Measurements from ENCODE around the gene NUDT19.
A peak's percentile ranks its signal among the peaks of the same experiment; 100 is the strongest.
"Not testable (repeated sequence)": the region's sequence is repeated elsewhere in the genome, so short reads cannot be mapped to it uniquely, and the experiment has no call there.

Gene NUDT19

GRCh38 chr19:32675720-32676185 is 15.9 kb upstream of the NUDT19 start, which contains the start of gene RGS9BP:
Gene RGS9BP (plus strand): TSS chr19:32675848. CDS start chr19:32676264, 416 bp downstream.
- peak; percentile 69 for DNase-seq (ENCODE audit: low read depth)

DNA sequence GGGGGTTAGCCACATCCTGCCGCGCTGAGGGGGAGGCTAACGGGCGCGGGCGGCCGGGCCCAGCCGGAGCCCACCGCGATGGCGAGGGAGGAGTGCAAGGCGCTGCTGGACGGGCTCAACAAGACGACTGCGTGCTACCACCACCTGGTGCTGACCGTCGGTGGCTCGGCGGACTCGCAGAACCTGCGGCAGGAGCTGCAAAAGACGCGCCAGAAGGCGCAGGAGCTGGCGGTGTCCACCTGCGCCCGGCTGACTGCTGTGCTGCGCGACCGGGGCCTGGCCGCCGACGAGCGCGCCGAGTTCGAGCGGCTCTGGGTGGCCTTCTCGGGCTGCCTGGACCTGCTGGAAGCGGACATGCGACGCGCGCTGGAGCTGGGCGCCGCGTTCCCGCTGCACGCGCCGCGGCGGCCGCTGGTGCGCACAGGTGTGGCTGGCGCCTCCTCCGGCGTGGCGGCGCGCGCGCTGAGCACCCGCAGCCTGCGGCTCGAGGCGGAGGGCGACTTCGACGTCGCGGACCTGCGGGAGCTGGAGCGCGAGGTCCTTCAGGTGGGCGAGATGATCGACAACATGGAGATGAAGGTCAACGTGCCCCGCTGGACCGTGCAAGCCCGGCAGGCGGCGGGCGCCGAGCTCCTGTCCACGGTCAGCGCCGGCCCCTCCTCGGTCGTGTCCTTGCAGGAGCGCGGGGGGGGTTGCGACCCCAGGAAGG is 15.3 kb upstream of the NUDT19 start:
- no peak for DNase-seq (ENCODE audit: low read depth)

DNA sequence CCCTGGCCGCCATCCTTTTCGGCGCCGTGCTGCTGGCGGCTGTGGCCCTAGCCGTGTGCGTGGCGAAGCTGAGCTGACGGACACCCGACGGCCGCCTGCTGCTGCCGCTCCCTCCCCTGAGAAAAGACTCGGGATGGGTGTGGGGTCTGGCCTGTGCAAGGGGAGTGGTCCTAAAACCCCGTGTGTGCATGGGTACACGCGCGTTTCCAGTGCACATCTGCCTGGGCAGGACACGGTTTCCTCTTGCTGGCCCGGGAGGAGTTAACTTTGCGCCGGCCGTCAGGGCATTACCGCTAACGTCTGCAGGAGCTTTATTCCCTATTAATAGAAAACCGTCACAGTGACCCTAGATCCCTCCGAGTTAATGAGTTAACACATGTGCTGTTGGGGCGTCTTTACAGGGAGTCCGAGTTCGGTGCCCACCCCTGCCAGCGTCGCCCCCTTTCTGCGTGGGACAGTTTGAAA is 14.7 kb upstream of the NUDT19 start:
- no peak for DNase-seq (ENCODE audit: low read depth)

- DNase-seq (ENCODE audit: low read depth), result no peak
Observed at GRCh38 chr19:32677657-32678056, 14.0 kb upstream of the NUDT19 start.

- no peak for DNase-seq (ENCODE audit: low read depth)
Observed at GRCh38 chr19:32680986-32681385, 10.6 kb upstream of the NUDT19 start.

- no peak for DNase-seq (ENCODE audit: low read depth)
Observed at GRCh38 chr19:32682317-32682716, 9.3 kb upstream of the NUDT19 start.

GRCh38 chr19:32686847-32687475 is 4.7 kb upstream of the NUDT19 start:
- DNase-seq (ENCODE audit: low read depth), result no peak

- no peak for DNase-seq (ENCODE audit: low read depth)
Observed at GRCh38 chr19:32687681-32688080, 3.9 kb upstream of the NUDT19 start.

DNA sequence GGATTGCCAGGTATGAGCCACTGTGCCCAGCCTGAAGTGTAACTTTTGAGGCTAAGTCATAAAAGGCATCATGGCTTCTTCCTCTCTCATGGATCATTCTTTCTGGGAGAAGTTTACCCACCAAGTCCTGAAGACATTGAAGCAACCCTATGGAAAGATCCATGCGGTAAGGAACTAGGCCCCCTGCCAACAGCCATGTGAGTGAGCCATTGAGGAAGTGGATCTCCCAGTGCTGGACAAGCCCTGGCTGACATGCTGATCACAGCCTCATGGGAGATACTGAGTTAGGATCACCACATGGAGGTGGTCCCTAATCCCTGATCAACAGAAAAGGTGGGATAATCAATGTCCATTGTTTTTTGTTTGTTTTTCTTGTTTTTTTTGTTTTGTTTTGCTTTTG is 3.3 kb upstream of the NUDT19 start:
- no peak for DNase-seq (ENCODE audit: low read depth)

GRCh38 chr19:32691952-32692726 is 518 bp downstream of the NUDT19 start:
- DNase-seq (ENCODE audit: low read depth), result peak; percentile 27

DNA sequence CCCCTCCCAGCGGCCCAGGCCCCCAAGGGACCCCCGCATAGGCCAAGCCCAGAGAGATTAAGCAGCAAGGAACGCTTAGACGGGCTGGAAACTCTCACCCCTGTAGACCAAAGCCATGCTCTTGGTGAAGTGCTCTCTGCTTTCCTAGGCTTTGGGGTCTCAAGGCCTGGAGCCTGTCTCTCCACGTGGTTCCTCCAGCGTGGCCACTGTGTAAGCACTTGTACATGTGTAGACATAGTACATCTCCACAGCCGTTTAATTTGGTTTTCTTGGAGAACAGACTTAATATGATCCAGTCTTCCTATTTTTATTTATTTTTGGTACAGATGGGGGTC is 1.1 kb downstream of the NUDT19 start:
- no peak for DNase-seq (ENCODE audit: low read depth)

DNA sequence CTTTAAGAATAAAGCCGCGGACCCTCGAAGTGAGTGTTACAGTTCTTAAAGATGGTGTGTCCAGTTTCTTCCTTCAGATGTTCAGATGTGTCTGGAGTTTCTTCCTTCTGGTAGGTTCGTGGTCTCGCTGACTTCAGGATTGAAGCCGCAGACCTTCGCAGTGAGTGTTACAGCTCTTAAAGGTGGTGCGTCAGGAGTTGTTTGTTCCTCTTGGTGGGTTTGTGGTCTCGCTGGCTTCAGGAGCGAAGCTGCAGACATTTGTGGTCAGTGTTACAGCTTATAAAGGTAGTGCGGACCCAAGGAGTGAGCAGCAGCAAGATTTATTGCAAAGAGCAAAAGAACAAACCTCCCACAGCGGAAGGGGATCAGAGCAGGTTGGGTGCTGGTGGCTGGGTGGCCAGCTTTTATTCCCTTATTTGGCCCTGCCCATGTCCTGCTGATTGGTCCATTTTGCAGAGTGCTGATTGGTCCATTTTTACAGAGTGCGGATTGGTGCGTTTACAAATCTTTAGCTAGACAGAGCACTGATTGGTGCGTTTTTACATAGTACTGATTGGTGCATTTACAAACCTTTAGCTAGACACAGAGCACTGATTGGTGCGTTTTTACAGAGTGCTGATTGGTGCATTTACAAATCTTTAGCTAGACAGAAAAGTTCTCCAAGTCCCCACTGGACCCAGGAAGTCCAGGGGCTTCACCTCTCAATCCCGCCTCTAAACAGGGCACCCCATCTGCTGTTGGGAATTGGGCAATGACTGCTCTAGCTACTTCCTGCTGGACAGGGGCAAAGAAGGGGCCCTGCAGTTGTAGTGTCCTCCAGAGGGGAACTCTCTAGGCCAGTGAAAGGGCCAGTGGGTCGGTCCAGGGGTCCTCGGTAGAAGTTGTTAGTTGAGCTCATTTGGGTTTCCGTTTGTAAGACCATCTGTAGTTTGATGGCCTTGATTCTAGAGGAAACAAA is 1.8 kb downstream of the NUDT19 start:
- not testable (repeated sequence) for DNase-seq (ENCODE audit: low read depth)

DNA sequence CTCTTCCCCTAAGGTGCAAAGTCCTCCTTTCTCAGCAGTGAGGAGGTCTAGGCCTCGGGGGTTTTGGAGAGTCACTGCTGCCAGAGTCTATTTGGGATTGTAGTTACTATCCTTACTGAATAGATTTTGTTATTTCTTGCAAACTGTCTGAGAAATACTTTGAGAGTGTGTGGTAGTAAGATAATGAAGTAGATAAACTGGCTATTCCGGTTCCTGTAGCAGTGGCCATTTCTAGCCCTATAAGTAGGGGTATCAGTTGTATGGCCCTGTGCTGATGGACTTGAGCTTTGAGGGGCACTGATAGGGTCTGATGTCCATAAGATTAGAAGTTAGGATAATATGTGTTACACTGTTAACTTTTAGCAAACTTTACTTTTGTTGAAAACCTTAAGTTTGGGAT is 2.7 kb downstream of the NUDT19 start:
- not testable (repeated sequence) for DNase-seq (ENCODE audit: low read depth)

DNA sequence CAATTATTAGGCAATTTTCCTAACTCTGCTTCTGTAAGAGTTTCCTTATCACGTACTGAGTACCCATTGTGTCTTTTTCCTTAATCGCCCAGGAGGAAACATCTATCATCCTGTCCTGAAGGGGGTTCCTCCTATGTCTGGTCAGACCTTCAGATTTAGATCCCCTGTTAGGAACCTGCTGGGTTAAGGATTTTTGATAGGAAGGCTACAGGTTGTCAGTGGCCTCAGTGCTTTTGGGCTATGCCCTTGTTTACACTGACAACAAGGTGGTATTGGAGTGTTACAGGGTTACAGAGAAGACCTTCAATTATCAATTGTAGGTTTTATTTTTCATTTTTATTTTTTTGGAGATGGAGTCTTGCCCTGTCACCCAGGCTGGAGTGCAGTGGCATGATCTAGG is 3.2 kb downstream of the NUDT19 start:
- DNase-seq (ENCODE audit: low read depth), result not testable (repeated sequence)

DNA sequence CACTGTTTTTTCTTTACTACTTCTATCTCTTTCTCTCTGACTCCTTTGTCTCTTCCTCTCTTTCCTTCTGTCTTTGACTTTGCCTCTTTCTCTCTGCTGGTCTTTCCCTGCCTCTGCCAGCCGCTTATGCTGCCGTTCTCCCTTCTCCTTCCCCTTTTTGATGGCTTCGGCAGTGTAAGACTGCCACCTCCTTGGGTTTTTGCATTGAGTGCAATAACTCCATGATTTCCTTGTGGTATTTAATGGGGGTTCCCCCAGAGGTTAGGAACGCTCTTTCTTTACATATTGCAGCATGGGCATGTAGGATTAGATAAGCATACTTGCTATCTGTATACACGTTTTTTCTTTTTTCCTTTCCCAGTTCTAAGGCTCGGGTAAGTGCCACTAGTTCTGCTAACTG is 3.9 kb downstream of the NUDT19 start:
- not testable (repeated sequence) for DNase-seq (ENCODE audit: low read depth)

DNA sequence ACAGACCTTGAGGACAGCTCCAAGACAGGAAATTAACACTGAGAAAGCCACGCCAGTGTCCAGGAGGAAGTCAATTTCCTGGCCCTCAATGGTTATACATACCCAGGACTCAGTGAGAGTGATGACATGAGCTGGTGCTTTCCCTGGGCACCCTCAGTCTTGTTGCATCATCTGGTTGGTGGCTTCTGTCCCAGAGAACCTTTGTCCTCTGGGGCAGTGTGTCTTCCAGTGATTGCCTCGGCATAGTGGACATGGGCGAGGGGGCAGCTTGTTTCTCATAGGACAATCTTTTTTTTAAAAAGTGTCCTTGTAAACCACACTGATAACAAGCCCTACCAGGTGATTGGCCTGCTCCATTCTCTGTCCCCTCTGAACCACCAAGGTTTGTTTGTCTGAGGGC is 5.2 kb downstream of the NUDT19 start:
- not testable (repeated sequence) for DNase-seq (ENCODE audit: low read depth)

DNA sequence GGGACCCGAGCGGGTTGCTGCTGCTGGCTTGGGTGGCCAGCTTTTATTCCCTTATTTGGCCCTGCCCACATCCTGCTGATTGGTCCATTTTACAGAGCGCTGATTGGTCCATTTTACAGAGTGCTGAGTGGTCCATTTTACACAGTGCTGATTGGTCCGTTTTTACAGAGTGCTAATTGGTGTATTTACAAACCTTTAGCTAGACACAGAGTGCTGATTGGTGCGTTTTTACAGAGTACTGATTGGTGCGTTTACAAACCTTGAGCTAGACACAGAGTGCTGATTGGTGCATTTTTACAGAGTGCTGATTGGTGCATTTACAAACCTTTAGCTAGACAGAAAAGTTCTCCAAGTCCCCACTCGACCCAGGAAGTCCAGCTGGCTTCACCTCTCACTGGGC is 8.5 kb downstream of the NUDT19 start:
- DNase-seq (ENCODE audit: low read depth), result not testable (repeated sequence)

DNA sequence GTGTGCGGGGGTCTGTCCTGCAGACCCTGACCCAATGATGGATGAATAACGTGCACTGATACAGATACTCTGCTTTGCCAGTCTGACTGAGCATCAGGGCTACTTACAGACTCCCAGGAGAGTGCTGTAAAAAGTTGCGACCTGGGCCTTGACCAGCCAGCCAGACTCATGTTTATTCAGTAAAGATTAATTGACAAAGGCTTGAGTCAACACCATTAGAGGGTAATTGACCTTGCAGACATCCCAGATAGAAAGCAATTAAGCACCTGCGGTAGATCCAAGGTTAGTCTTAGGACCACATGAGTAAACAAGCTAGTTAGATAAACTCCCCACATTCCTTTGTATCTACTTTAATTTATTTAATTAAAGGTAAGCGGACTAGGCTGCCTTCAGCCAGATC is 10.4 kb downstream of the NUDT19 start:
- no peak for DNase-seq (ENCODE audit: low read depth)

- DNase-seq (ENCODE audit: low read depth), result not testable (repeated sequence)
Observed at GRCh38 chr19:32704006-32704405, 12.4 kb downstream of the NUDT19 start.

DNA sequence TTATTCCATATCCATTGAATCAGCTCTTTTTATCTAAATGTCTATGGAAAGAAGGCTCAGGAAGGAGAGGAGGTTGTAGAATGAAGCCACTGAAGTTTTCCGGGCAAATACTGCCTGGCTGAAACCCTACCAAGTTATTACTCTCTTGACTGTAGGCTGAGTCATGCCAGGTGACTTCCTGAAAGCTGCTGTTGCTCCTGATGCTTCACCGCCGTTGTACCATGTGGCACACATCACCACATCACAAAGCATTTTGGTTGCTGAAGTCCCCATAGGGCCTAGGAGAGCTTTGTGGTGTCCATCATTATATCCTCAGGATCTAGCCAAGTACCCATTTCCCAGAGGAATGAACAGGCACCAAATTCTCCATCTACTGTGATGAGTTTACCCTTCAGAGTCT is 16.8 kb downstream of the NUDT19 start:
- no peak for DNase-seq (ENCODE audit: low read depth)

GRCh38 chr19:32709032-32709431 is 17.4 kb downstream of the NUDT19 start:
- no peak for DNase-seq (ENCODE audit: low read depth)

GRCh38 chr19:32711747-32712146 is 20.1 kb downstream of the NUDT19 start:
- DNase-seq (ENCODE audit: low read depth), result no peak

All from T-helper 22 cell (primary cell).